Prostate gland (tissue), 2 donors: ENCODE measurements around the gene DMGDH. TPM values are rescaled to one million over a fixed set of nuclear protein-coding genes. Genes with fewer than 3 reads are reported as not detected.

Experiments used
- DNase-seq: peaks from one replicate; pipeline ENCODE4 v3.0.0-alpha.2; 2019; ENCODE audit warnings: low spot score
- H3K27ac ChIP-seq, 2 donors: fragments of 200-600 bp; sonication (generic); 2 replicates each; pipeline ENCODE4 v1.5.1; 2017 to 2019
- H3K27me3 ChIP-seq: fragments of 200-600 bp; sonication (generic); replicated peaks from 2 replicates; pipeline ENCODE4 v1.5.1; 2019; ENCODE audit not compliant: insufficient read depth
- H3K36me3 ChIP-seq, 2 donors: fragments of 200-600 bp; sonication (generic); 1 replicate in 1 of 2; 2 replicates in 1 of 2; pipeline versions ENCODE4 v1.5.1 to v1.8.1; 2017 to 2019
- H3K4me1 ChIP-seq: fragments of 200-600 bp; sonication (generic); replicated peaks from 2 replicates; pipeline ENCODE4 v1.5.1; 2019
- H3K4me3 ChIP-seq, 2 donors: fragments of 200-600 bp; sonication (generic); 2 replicates each; pipeline ENCODE4 v1.5.1; 2017 to 2019
- H3K9me3 ChIP-seq: fragments of 200-600 bp; sonication (generic); 2 replicates; pipeline ENCODE4 v1.5.1; 2017
- CTCF ChIP-seq, 4 experiments: fragments of 200-600 bp in 2 of 4; fragments of 450-650 bp in 2 of 4; sonication (generic) in 2 of 4; IDR thresholded peaks; 1 replicate in 3 of 4; 2 replicates in 1 of 4; pipeline ENCODE4 v1.5.1; 2016 to 2019; ENCODE audit warnings: antibody characterized with exemption in 4 of 4, mild to moderate bottlenecking in 2 of 4, moderate library complexity in 2 of 4
- POLR2A ChIP-seq: fragments of 450-650 bp; IDR thresholded peaks from one replicate; pipeline ENCODE4 v1.6.1; 2016; ENCODE audit warnings: antibody characterized with exemption, mild to moderate bottlenecking
- POLR2AphosphoS5 ChIP-seq: sonication (generic); formaldehyde crosslinking; IDR thresholded peaks from one replicate; pipeline ENCODE4 v1.6.1; 2017; ENCODE audit warnings: antibody characterized with exemption
- WGBS: methylation state at CpG from one replicate; pipeline ENCODE4 v1.1.5; 2018; 5-methylcytosine and 5-hydroxymethylcytosine counted together
- intact Hi-C: fragments of 100-400 bp; cut with DNase I; formaldehyde crosslinking; loops from one replicate; pipeline ENCODE4 v1.14.2; 2022
- total RNA-seq, 2 donors: library from RNA; depleted of rRNA; stranded (reverse); fragments of >200 nt; gene quantifications; one replicate each; pipeline ENCODE4 v1.1.0, GENCODE V29; 2016

The DMGDH gene
- total RNA-seq, 2 donors from 2014 or later: 0.77 to 9.9 TPM

GRCh38 chr5:79032031-79032695 is 37.3 kb downstream of the DMGDH start:
- no peak overlapping the region for H3K27ac ChIP-seq
- no peaks in the 10 kb centered on the region for H3K9me3 ChIP-seq
- no peaks in the 10 kb centered on the region for H3K4me1 ChIP-seq
- no peak for DNase-seq
- H3K36me3 ChIP-seq: no peaks in the 10 kb centered on the region
- WGBS: 96% methylated on average over 10 of the region's 10 CpGs
- intact Hi-C loops: no loop called here
- no peak for TF ChIP-seq POLR2A
- no peak for TF ChIP-seq POLR2AphosphoS5
- no peak for TF ChIP-seq CTCF (IDR thresholded peaks at IDR 0.05)
- H3K27me3 ChIP-seq: no peaks in the 10 kb centered on the region
- H3K4me3 ChIP-seq: no peak overlapping the region

- Histone ChIP-seq H3K4me1 (no peaks in the 10 kb centered on the region), H3K27me3 (no peaks in the 10 kb centered on the region), H3K9me3 (no peaks in the 10 kb centered on the region), H3K36me3 (no peaks in the 10 kb centered on the region), H3K27ac (no peak overlapping the region), H3K4me3 (no peak overlapping the region)
- 94% methylated on average over 1 of the region's 1 CpG for WGBS
- no peak for DNase-seq
- intact Hi-C loops: no loop called here
- TF ChIP-seq POLR2A: no peak
- no peak for TF ChIP-seq CTCF (IDR thresholded peaks at IDR 0.05)
- no peak for TF ChIP-seq POLR2AphosphoS5
Measured at GRCh38 chr5:79031485-79031867, 38.0 kb downstream of the DMGDH start.

- H3K36me3 ChIP-seq: no peaks in the 10 kb centered on the region
- TF ChIP-seq POLR2A (no peak), POLR2AphosphoS5 (no peak), CTCF (IDR thresholded peaks at IDR 0.05) (no peak)
- intact Hi-C loops: no loop called here
- H3K27me3 ChIP-seq: no peaks in the 10 kb centered on the region
- H3K4me3 ChIP-seq: no peak overlapping the region
- 79% methylated on average over 11 of the region's 11 CpGs for WGBS
- no peaks in the 10 kb centered on the region for H3K4me1 ChIP-seq
- no peak for DNase-seq
- no peak overlapping the region for H3K27ac ChIP-seq
- no peaks in the 10 kb centered on the region for H3K9me3 ChIP-seq
Measured at GRCh38 chr5:79030663-79031484, 38.6 kb downstream of the DMGDH start.

GRCh38 chr5:79025054-79025472 is 44.4 kb downstream of the DMGDH start:
- Histone ChIP-seq H3K9me3 (no peaks in the 10 kb centered on the region), H3K4me3 (no peak overlapping the region), H3K27ac (no peak overlapping the region), H3K4me1 (no peaks in the 10 kb centered on the region), H3K27me3 (no peaks in the 10 kb centered on the region), H3K36me3 (no peaks in the 10 kb centered on the region)
- intact Hi-C loops: loop anchor here (1.0 kb wide), 1 partner anchor 108 kb away; no protein-coding TSS in a partner anchor
- TF ChIP-seq POLR2AphosphoS5 (no peak), POLR2A (no peak), CTCF (IDR thresholded peaks at IDR 0.05) (peak; percentile 84 to 94 (median 89))
- WGBS: 6% methylated on average over 13 of the region's 13 CpGs
- peak; percentile 11 for DNase-seq
